Measurements from ENCODE around the gene JAM3. TPM values are rescaled to one million over a fixed set of nuclear protein-coding genes. Genes with fewer than 3 reads are reported as not detected.
A peak's percentile ranks its signal among the peaks of the same experiment; 100 is the strongest.

The JAM3 gene
- polyA plus RNA-seq (2012; rRNA removed) = 34.5 and 56.8 TPM in 2 replicates
- polyA plus RNA-seq (2012; cell fraction: cytosol; rRNA removed) = 36.2 and 42.6 TPM in 2 replicates
- 39.1 and 46.6 TPM in 2 replicates for polyA plus RNA-seq (2012; cell fraction: nucleus; rRNA removed)

DNA sequence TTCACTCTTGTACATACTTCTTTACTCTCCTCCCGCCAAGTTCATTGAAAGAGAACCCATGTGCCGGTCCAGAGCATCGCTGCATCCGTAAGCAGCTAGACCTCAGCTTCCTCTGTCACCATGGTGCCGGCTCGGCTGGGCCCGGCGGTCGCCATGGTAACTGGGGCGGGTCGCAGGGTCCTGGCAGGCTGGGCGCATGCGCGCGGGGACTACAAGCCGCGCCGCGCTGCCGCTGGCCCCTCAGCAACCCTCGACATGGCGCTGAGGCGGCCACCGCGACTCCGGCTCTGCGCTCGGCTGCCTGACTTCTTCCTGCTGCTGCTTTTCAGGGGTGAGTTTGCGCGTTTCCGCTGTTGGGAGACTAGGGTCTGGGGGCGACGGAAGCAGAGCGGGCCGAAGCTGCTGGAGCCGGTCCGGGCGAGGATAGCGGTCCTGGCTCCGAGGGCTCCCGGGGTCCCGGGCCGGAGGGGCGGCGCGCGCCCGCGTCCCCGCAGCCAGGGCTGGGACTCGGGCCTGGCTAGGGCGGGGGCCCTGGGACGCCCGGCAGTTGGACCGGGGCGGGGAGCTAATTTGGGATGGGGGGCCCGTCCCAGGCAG, at the start of gene JAM3:
JAM3 (plus strand) TSS at position 244 of the 597 bp plus-strand sequence; CDS start at position 256, 12 bp downstream.
- H2AFZ ChIP-seq (ENCODE audit: low read depth) = peak within 1 kb of the TSS; percentile 93
- H3K4me3 ChIP-seq (ENCODE audit: low read depth in 2 of 2, low read length in 1 of 2) = peak within 1 kb of the TSS; percentile 85 to 89
- CTCF ChIA-PET = interaction anchor here (0.7 to 1.9 kb wide), 8 partner anchors 10 to 141 kb away, joined by 3 to 9 read pairs (median 4); no protein-coding TSS in a partner anchor
- H3K27ac ChIP-seq (ENCODE audit: low read depth in 2 of 2, low read length in 1 of 2) = peak within 1 kb of the TSS; percentile 52 to 90; a peak in 3 of 4 replicates
- peaks cover 12% of the 10 kb centered on the region; the same call in 1 of the 2 replicates for H3K27me3 ChIP-seq (ENCODE audit: insufficient read depth)
- no peaks in the 10 kb centered on the region for H3K9me3 ChIP-seq
- DNase-seq = peak; percentile 100
- H3F3A ChIP-seq (replicated peaks; ENCODE audit: insufficient read depth) = peaks cover 6% of the 10 kb centered on the region
- POLR2A ChIA-PET = interaction anchor here (0.6 to 1.1 kb wide), 3 partner anchors 18 to 155 kb away, joined by 3 read pairs; partner anchors contain the start of gene NCAPD3
- H3K4me2 ChIP-seq = peak within 1 kb of the TSS; percentile 91
- H3K4me1 ChIP-seq (ENCODE audit: control insufficient read depth in 1 of 2, insufficient read depth in 2 of 2, low read depth in 1 of 2, low read length in 1 of 2) = peaks cover 0 to 13% of the 10 kb centered on the region in 2 experiments; a peak in 2 of 4 replicates
- H3K79me2 ChIP-seq (ENCODE audit: insufficient read depth) = peaks cover 44% of the 10 kb centered on the region
- peak within 1 kb of the TSS; percentile 83 for H3K9ac ChIP-seq
- H3K36me3 ChIP-seq (replicated peaks in 1 of 2; ENCODE audit: control insufficient read depth in 1 of 2, insufficient read depth in 2 of 2, low read length in 1 of 2) = no peaks in the 10 kb centered on the region
- TF ChIP-seq RFX5 (IDR thresholded peaks at IDR 0.05; ENCODE audit: low read length) = peak; percentile 73
- peak; percentile 81 for TF ChIP-seq RCOR1 (IDR thresholded peaks at IDR 0.05; ENCODE audit: low read length)
- TF ChIP-seq, protein P1, sequence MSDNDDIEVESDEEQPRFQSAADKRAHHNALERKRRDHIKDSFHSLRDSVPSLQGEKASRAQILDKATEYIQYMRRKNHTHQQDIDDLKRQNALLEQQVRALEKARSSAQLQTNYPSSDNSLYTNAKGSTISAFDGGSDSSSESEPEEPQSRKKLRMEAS (IDR thresholded peaks at IDR 0.05; ENCODE audit: low read depth) = peak; percentile 50; the same call in 1 of the 2 replicates
- TF ChIP-seq NRF1 (IDR thresholded peaks at IDR 0.05; ENCODE audit: low read depth, low read length) = peak; percentile 89
- no peak for TF ChIP-seq TCF12 (IDR thresholded peaks at IDR 0.05)
- TF ChIP-seq YY1 (IDR thresholded peaks at IDR 0.05; ENCODE audit: low read depth) = peak; percentile 78
- peak; percentile 70 for TF ChIP-seq TAF1 (IDR thresholded peaks at IDR 0.05; ENCODE audit: borderline replicate concordance, low read depth, low read length)
- peak; percentile 98 for TF ChIP-seq MXI1 (IDR thresholded peaks at IDR 0.05; ENCODE audit: low read depth, low read length)
- peak; percentile 83 for TF ChIP-seq POLR2AphosphoS5 (IDR thresholded peaks at IDR 0.05; ENCODE audit: low read depth, low read length)
- TF ChIP-seq, protein P2, sequence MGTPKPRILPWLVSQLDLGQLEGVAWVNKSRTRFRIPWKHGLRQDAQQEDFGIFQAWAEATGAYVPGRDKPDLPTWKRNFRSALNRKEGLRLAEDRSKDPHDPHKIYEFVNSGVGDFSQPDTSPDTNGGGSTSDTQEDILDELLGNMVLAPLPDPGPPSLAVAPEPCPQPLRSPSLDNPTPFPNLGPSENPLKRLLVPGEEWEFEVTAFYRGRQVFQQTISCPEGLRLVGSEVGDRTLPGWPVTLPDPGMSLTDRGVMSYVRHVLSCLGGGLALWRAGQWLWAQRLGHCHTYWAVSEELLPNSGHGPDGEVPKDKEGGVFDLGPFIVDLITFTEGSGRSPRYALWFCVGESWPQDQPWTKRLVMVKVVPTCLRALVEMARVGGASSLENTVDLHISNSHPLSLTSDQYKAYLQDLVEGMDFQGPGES (IDR thresholded peaks at IDR 0.05; ENCODE audit: low read depth, low read length) = no peak
- TF ChIP-seq, protein P3, sequence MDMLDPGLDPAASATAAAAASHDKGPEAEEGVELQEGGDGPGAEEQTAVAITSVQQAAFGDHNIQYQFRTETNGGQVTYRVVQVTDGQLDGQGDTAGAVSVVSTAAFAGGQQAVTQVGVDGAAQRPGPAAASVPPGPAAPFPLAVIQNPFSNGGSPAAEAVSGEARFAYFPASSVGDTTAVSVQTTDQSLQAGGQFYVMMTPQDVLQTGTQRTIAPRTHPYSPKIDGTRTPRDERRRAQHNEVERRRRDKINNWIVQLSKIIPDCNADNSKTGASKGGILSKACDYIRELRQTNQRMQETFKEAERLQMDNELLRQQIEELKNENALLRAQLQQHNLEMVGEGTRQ (IDR thresholded peaks at IDR 0.05; ENCODE audit: borderline replicate concordance, low read depth, low read length) = no peak
- H4K20me1 ChIP-seq (ENCODE audit: insufficient read depth) = no peaks in the 10 kb centered on the region
- WGBS (ENCODE audit: low lambda C conversion rate) = 1% methylated on average over 15 of the region's 57 CpGs
- H3K9me2 ChIP-seq = no peaks in the 10 kb centered on the region

DNA sequence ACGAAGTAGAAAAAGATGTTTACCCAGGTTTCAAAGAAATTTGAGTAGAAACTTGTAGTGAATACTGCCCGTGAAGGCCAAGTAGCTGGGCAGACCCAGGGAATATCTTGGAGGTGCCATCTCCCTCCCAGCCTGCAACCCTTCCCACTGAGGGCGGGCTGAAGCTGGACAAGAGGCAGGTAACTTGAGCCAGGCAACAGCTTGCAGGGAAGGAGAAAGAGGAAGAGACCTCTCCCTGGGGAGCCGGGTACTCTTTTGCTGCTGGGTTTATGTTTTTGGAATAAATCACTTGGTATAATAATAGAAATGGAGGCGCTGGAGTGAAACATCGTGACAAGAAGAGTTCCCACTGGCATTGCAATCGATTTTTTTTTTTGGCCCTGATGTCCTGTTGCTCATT, 49.4 kb upstream of the JAM3 start:
- Histone ChIP-seq H4K20me1 (ENCODE audit: insufficient read depth) (no peaks in the 10 kb centered on the region), H3K4me1 (ENCODE audit: control insufficient read depth in 1 of 2, insufficient read depth in 2 of 2, low read depth in 1 of 2, low read length in 1 of 2) (no peaks in the 10 kb centered on the region; a peak in 1 of 4 replicates), H3K9me2 (no peaks in the 10 kb centered on the region), H3K4me3 (ENCODE audit: low read depth in 2 of 2, low read length in 1 of 2) (no peak overlapping the region), H3K79me2 (ENCODE audit: insufficient read depth) (no peaks in the 10 kb centered on the region), H3K9me3 (no peaks in the 10 kb centered on the region), H2AFZ (ENCODE audit: low read depth) (no peak overlapping the region), H3K36me3 (replicated peaks in 1 of 2; ENCODE audit: control insufficient read depth in 1 of 2, insufficient read depth in 2 of 2, low read length in 1 of 2) (no peaks in the 10 kb centered on the region), H3F3A (replicated peaks; ENCODE audit: insufficient read depth) (no peaks in the 10 kb centered on the region), H3K27me3 (ENCODE audit: insufficient read depth) (peaks cover 6% of the 10 kb centered on the region; the same call in 1 of the 2 replicates), H3K27ac (ENCODE audit: low read depth in 2 of 2, low read length in 1 of 2) (no peak overlapping the region), H3K4me2 (no peak overlapping the region), H3K9ac (no peak overlapping the region)
- POLR2A ChIA-PET = no interaction called here
- no peak for DNase-seq
- TF ChIP-seq FOXJ3 (CRISPR knock-in tag; IDR thresholded peaks at IDR 0.05) (no peak), EP300 (IDR thresholded peaks at IDR 0.05; ENCODE audit: borderline replicate concordance in 1 of 2, low read depth in 1 of 2, low read length in 1 of 2) (no peak), TCF12 (IDR thresholded peaks at IDR 0.05) (no peak), SIN3A (IDR thresholded peaks at IDR 0.05; ENCODE audit: borderline replicate concordance, low read depth, low read length) (no peak), TEAD4 (IDR thresholded peaks at IDR 0.05; ENCODE audit: borderline replicate concordance, insufficient read depth) (no peak), RFX5 (IDR thresholded peaks at IDR 0.05; ENCODE audit: low read length) (no peak), RCOR1 (IDR thresholded peaks at IDR 0.05; ENCODE audit: low read length) (no peak), NFIC (IDR thresholded peaks at IDR 0.05; ENCODE audit: borderline replicate concordance) (no peak), JUND (IDR thresholded peaks at IDR 0.05) (no peak), FOSL2 (IDR thresholded peaks at IDR 0.05; ENCODE audit: borderline replicate concordance, low read depth) (no peak), POLR2AphosphoS5 (IDR thresholded peaks at IDR 0.05; ENCODE audit: low read depth, low read length) (no peak), MEF2A (IDR thresholded peaks at IDR 0.05; ENCODE audit: borderline replicate concordance, low read depth) (no peak), EZH2phosphoT487 (IDR thresholded peaks at IDR 0.05; ENCODE audit: borderline replicate concordance, low read depth) (no peak), RAD21 (IDR thresholded peaks at IDR 0.05; ENCODE audit: low read length) (no peak), GATA2 (CRISPR knock-in tag; IDR thresholded peaks at IDR 0.05) (no peak)
- TF ChIP-seq, protein P3 (IDR thresholded peaks at IDR 0.05; ENCODE audit: borderline replicate concordance, low read depth, low read length) = no peak
- TF ChIP-seq, protein P2 (IDR thresholded peaks at IDR 0.05; ENCODE audit: low read depth, low read length) = no peak
- CTCF ChIA-PET = interaction anchor here (1.3 to 1.8 kb wide), 4 partner anchors 11 to 102 kb away, joined by 3 to 12 read pairs (median 4); no protein-coding TSS in a partner anchor
- WGBS (ENCODE audit: low lambda C conversion rate) = 42% methylated on average over 6 of the region's 7 CpGs
